HepG2 (cell line): ENCODE measurements around the gene ADAMTS14. TPM values are rescaled to one million over a fixed set of nuclear protein-coding genes. Genes with fewer than 3 reads are reported as not detected.

Experiments
- ATAC-seq: fragments of 200-7000 bp; cut with Tn5 transposase; 3 replicates; pipeline ENCODE4 v1.9.1; 2020; ENCODE audit warnings: mild to moderate bottlenecking, moderate library complexity
- BruUV-seq: library from RNA; stranded (reverse); fragments of 400-500 nt; replicated peaks from 2 replicates; lab custom pipeline; 2021; lab: Mats Ljungman, UMichigan
- CTCF ChIA-PET: fragments of 300-600 bp; formaldehyde crosslinking; extraction: SDS; loops from one replicate; lab custom pipeline; 2021; ENCODE audit warnings: low total read pairs, inconsistent platforms, low intra/inter-chr PET ratio; lab: Yijun Ruan, JAX
- POLR2A ChIA-PET: fragments of 350-600 bp; sonication (Branson Sonifier 250); formaldehyde crosslinking; loops from one replicate; lab custom pipeline; 2020; ENCODE audit warnings: antibody characterized with exemption, inconsistent platforms; lab: Yijun Ruan, JAX
- DNase-seq: peaks from one replicate; pipeline ENCODE4 v3.0.0-alpha.2; 2015; ENCODE audit warnings: low spot score
- FAIRE-seq: peaks from 3 replicates; lab custom pipeline; 2011; peaks lifted over from hg19 to GRCh38; lab: Jason Lieb, UNC
- H2AFZ ChIP-seq: one replicate; pipeline ENCODE4 v1.6.1; 2011; ENCODE audit warnings: low read length, inconsistent platforms
- H3K27ac ChIP-seq: fragments of 300-600 bp; 3 replicates; pipeline ENCODE4 v1.8.0; 2011; ENCODE audit warnings: mixed run types, mild to moderate bottlenecking, mixed read lengths, low read length, inconsistent platforms; ENCODE audit not compliant: insufficient read depth; ENCODE audit errors: extremely low read length
- H3K27me3 ChIP-seq, 2 experiments: fragments of 200-600 bp in 1 of 2; 2 replicates in 1 of 2; 3 replicates in 1 of 2; pipeline versions ENCODE4 v1.6.0 to v1.8.0; 2011; ENCODE audit warnings: low read length in 2 of 2, mild to moderate bottlenecking in 2 of 2, moderate library complexity in 2 of 2, inconsistent platforms in 1 of 2; ENCODE audit not compliant: insufficient read depth in 2 of 2, control insufficient read depth in 1 of 2
- H3K36me3 ChIP-seq, 2 experiments: fragments of 200-600 bp in 1 of 2; replicated peaks in 1 of 2; 2 replicates in 1 of 2; 3 replicates in 1 of 2; pipeline versions ENCODE4 v1.5.1 to v1.8.0; 2011; ENCODE audit warnings: low read length in 2 of 2, inconsistent platforms in 1 of 2; ENCODE audit not compliant: insufficient read depth in 2 of 2, control insufficient read depth in 1 of 2
- H3K4me1 ChIP-seq: 2 replicates; pipeline ENCODE4 v1.5.1; 2012; ENCODE audit warnings: low read length, inconsistent platforms; ENCODE audit not compliant: insufficient read depth
- H3K4me2 ChIP-seq: 2 replicates; pipeline ENCODE4 v1.6.0; 2011; ENCODE audit warnings: low read depth, low read length, inconsistent platforms
- H3K4me3 ChIP-seq, 3 experiments: fragments of 200-600 bp in 1 of 3; sonication (generic), shearing (Covaris generic) in 1 of 3; replicated peaks in 1 of 3; 2 replicates each; pipeline ENCODE4 v1.5.1; 2011 to 2016; ENCODE audit warnings: low read length in 3 of 3, inconsistent platforms in 2 of 3, low read depth in 2 of 3, mild to moderate bottlenecking in 2 of 3, control low read depth in 1 of 3, mixed read lengths in 1 of 3; ENCODE audit not compliant: insufficient read depth in 1 of 3
- H3K79me2 ChIP-seq: one replicate; pipeline ENCODE4 v1.6.1; 2011; ENCODE audit warnings: low read length, inconsistent platforms; ENCODE audit not compliant: insufficient read depth
- H3K9ac ChIP-seq: 2 replicates; pipeline ENCODE4 v1.6.0; 2011; ENCODE audit warnings: mild to moderate bottlenecking, low read depth, low read length, inconsistent platforms; ENCODE audit not compliant: insufficient read depth
- H3K9me3 ChIP-seq: 2 replicates; pipeline ENCODE4 v1.5.1; 2012; ENCODE audit warnings: mild to moderate bottlenecking, low read length
- H4K20me1 ChIP-seq: 2 replicates; pipeline ENCODE4 v1.6.0; 2011; ENCODE audit warnings: inconsistent platforms, mild to moderate bottlenecking, low read length, moderate library complexity; ENCODE audit not compliant: insufficient read depth
- SP2 ChIP-seq: sonication (generic); formaldehyde crosslinking; IDR thresholded peaks from 2 replicates; pipeline ENCODE4 v1.5.1; 2020; ENCODE audit warnings: mild to moderate bottlenecking, missing genetic modification reagents
- ZNF768 ChIP-seq: sonication (generic); formaldehyde crosslinking; IDR thresholded peaks from 2 replicates; pipeline ENCODE4 v1.4.0; 2020; ENCODE audit warnings: missing genetic modification reagents
- WGBS: methylation state at CpG from one replicate; pipeline ENCODE4 v1.1.6; 2017; ENCODE audit warnings: low lambda C conversion rate; 5-methylcytosine and 5-hydroxymethylcytosine counted together
- in situ Hi-C: cut with HindIII; loops from 2 replicates; pipeline ENCODE4 v1.10.0; 2017; ENCODE audit warnings: low pct_unique_long_range_greater_than_20kb; ENCODE audit not compliant: extremely low pct_ligation_motif_present
- intact Hi-C: fragments of 100-400 bp; cut with micrococcal nuclease; formaldehyde crosslinking; loops from one replicate; pipeline ENCODE4 v1.10.0; 2022; ENCODE audit not compliant: unreplicated experiment
- polyA plus RNA-seq, 8 experiments: library from polyadenylated mRNA; depleted of rRNA in 3 of 8; stranded (reverse) in 7 of 8; unstranded in 1 of 8; fragments of >200 nt; fragmentation: Illumina TruSeq in 4 of 8; extraction: Trizol in 4 of 8; gene quantifications; 2 replicates each; pipeline versions ENCODE4 v1.2.1 to v1.2.3, GENCODE V29; 2011 to 2016; ENCODE audit warnings: low read depth in 4 of 8, missing spikeins in 1 of 8, mixed read lengths in 1 of 8; ENCODE audit not compliant: insufficient read depth in 1 of 8
- total RNA-seq, 5 experiments: library from RNA; depleted of rRNA; stranded (reverse); fragments of >200 nt; fragmentation: Illumina TruSeq; extraction: Trizol; gene quantifications; 2 replicates each; pipeline ENCODE4 v1.2.3, GENCODE V29; 2016; ENCODE audit warnings: low read depth in 1 of 5
- TF ChIP-seq, protein P1 (sequence below): sonication (generic); formaldehyde crosslinking; IDR thresholded peaks from 2 replicates; pipeline ENCODE4 v1.5.1; 2020; ENCODE audit warnings: mild to moderate bottlenecking, moderate library complexity, missing genetic modification reagents
- TF ChIP-seq, protein P2 (sequence below): sonication (generic); formaldehyde crosslinking; IDR thresholded peaks from 2 replicates; pipeline ENCODE4 v1.8.0; 2022; ENCODE audit warnings: missing genetic modification reagents, low read depth, mild to moderate bottlenecking, borderline replicate concordance

The ADAMTS14 gene
- total and polyA plus RNA-seq, 2 of the 13 experiments (the other 11 are each of a cell fraction or from before 2014, with no cell fraction given): 0.04 to 0.07 TPM

DNA sequence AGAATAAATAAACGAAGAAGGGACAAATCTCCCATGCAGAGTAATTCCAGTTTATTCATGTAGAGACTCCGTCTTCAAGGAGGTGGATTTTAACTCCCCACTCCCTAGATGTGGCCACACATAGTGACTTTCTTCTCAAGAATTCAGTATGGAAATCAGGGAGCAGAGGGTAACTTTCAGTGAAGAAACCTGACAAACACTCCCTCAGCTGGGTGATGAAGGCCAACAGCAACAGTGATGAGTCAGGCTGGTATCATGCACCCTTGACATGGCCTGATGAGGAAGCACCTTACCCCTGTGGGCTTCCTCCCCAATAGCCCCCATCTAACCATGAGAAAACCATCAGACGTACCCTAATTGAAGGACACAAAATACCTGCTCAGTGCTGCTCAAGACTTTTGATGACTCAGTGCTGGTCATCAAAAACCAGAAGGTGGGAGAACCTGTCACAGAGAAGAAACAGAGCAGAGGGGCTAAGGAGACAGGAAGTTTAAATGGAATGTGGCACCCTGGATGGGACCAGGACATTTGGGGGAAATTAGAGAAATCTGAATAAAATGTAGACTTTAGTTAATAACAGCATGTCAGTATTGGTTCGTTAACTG is 50.6 kb downstream of the ADAMTS14 start (continued):
- TF ChIP-seq, protein P1, sequence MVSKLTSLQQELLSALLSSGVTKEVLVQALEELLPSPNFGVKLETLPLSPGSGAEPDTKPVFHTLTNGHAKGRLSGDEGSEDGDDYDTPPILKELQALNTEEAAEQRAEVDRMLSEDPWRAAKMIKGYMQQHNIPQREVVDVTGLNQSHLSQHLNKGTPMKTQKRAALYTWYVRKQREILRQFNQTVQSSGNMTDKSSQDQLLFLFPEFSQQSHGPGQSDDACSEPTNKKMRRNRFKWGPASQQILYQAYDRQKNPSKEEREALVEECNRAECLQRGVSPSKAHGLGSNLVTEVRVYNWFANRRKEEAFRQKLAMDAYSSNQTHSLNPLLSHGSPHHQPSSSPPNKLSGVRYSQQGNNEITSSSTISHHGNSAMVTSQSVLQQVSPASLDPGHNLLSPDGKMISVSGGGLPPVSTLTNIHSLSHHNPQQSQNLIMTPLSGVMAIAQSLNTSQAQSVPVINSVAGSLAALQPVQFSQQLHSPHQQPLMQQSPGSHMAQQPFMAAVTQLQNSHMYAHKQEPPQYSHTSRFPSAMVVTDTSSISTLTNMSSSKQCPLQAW (CRISPR knock-in tag): no peak

DNA sequence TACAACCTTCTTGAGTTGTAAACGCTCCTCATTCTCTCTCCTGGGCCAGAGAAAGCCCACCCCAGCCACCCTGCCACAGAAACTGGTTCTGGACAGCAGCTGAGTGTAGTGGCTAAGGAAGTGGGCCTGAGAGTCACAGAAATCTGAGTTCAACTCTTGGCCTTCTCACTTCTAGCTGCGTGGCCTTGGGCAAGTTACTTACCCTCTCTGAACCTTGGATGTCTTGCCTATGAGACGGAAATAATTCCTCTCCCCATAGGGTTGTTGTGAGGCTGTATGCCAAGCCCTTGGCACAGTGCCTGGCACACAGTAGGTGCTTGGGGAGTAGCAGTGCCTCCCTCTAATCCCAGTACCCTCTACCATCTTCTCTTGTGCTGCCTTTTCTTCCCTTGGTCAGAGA is 51.5 kb downstream of the ADAMTS14 start:
- TF ChIP-seq, protein P2, sequence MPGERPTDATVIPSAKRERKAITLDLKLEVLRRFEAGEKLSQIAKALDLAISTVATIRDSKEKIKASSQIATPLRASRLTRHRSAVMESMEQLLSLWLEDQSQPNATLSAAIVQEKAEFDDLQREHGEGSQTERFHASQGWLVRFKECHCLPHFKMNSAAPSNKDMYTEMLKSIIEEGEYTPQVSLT (CRISPR knock-in tag): no peak
- TF ChIP-seq SP2 (CRISPR knock-in tag) (no peak), ZNF768 (CRISPR knock-in tag) (peak; percentile 29; the same call in 1 of the 2 replicates)
- TF ChIP-seq, all 625 proteins: peak for 1
- no peak for FAIRE-seq
- Histone ChIP-seq H3K9me3 (no peaks in the 10 kb centered on the region), H3K4me2 (no peak overlapping the region), H2AFZ (no peak overlapping the region), H4K20me1 (no peaks in the 10 kb centered on the region), H3K4me1 (no peaks in the 10 kb centered on the region), H3K4me3 (no peak overlapping the region), H3K79me2 (no peaks in the 10 kb centered on the region), H3K27me3 (no peaks in the 10 kb centered on the region; a peak in 1 of 5 replicates), H3K36me3 (no peaks in the 10 kb centered on the region), H3K27ac (no peak overlapping the region), H3K9ac (no peak overlapping the region)
- BruUV-seq: no TSS peak
- intact Hi-C loops (no loop called here), in situ Hi-C loops (no loop called here)
- WGBS: 69% methylated on average over 2 of the region's 3 CpGs
- ChIA-PET POLR2A (no interaction called here), CTCF (no interaction called here)
- no peak for DNase-seq
- ATAC-seq: no peak
